Measurements from ENCODE around the gene KIAA0232. TPM values are rescaled to one million over a fixed set of nuclear protein-coding genes. Genes with fewer than 3 reads are reported as not detected.
A peak's percentile ranks its signal among the peaks of the same experiment; 100 is the strongest.

Gene KIAA0232
- total and polyA plus RNA-seq, 9 of the 15 experiments (the other 6 are each of a cell fraction or from before 2014, with no cell fraction given), result 3.5 to 17.4 (median 13.0) TPM

GRCh38 chr4:6916587-6917460, 134.3 kb downstream of the KIAA0232 start (continued):
- no peak for TF ChIP-seq ZNF655 (CRISPR knock-in tag; IDR thresholded peaks at IDR 0.05)
- TF ChIP-seq ZNF79 (CRISPR knock-in tag; IDR thresholded peaks at IDR 0.05; ENCODE audit: low read depth), result no peak
- TF ChIP-seq KAT2B (IDR thresholded peaks at IDR 0.05; ENCODE audit: low read depth, low read length), result no peak
- TF ChIP-seq TARDBP (IDR thresholded peaks at IDR 0.05), result peak; percentile 59
- TF ChIP-seq XRCC4 (IDR thresholded peaks at IDR 0.05; ENCODE audit: extremely low read depth, insufficient read depth, insufficient read length), result no peak
- TF ChIP-seq ZFP36 (IDR thresholded peaks at IDR 0.05; ENCODE audit: low read depth, low read length, partially characterized antibody), result no peak
- peak; percentile 80; the same call in 1 of the 2 replicates for TF ChIP-seq ZNF589 (CRISPR knock-in tag; IDR thresholded peaks at IDR 0.05; ENCODE audit: low read depth)
- no peak for TF ChIP-seq UBTF (IDR thresholded peaks at IDR 0.05; ENCODE audit: borderline replicate concordance in 1 of 2, low read depth in 2 of 2, low read length in 2 of 2)
- no peak for TF ChIP-seq SAP30 (IDR thresholded peaks at IDR 0.05; ENCODE audit: borderline replicate concordance, insufficient read depth, low read depth, low read length, poor library complexity, severe bottlenecking)
- no peak for TF ChIP-seq ZNF280B (CRISPR knock-in tag; IDR thresholded peaks at IDR 0.05)
- no peak for TF ChIP-seq CSDE1 (IDR thresholded peaks at IDR 0.05)
- TF ChIP-seq TEAD4 (IDR thresholded peaks at IDR 0.05; ENCODE audit: low read length), result peak; percentile 92
- TF ChIP-seq TEAD4 (CRISPR knock-in tag; IDR thresholded peaks at IDR 0.05; ENCODE audit: borderline replicate concordance), result no peak
- peak; percentile 52; the same call in 1 of the 2 replicates for TF ChIP-seq SPI1 (IDR thresholded peaks at IDR 0.05; ENCODE audit: borderline replicate concordance, low read depth, low read length)
- no peak for TF ChIP-seq POLR2H (tag; IDR thresholded peaks at IDR 0.05; ENCODE audit: low read depth)
- no peak; the same call in 1 of the 2 replicates for TF ChIP-seq XRCC5 (IDR thresholded peaks at IDR 0.05; ENCODE audit: low read depth, low read length)
- no peak for TF ChIP-seq SRSF9 (IDR thresholded peaks at IDR 0.05; ENCODE audit: borderline replicate concordance, low read depth, low read length)
- TF ChIP-seq LARP7 (IDR thresholded peaks at IDR 0.05), result no peak
- TF ChIP-seq ZNF696 (CRISPR knock-in tag; conservative IDR thresholded peaks at IDR 0.05), result no peak

Data from K562 (cell line).